ENCODE data around the gene MYO15B.

The MYO15B gene

DNA sequence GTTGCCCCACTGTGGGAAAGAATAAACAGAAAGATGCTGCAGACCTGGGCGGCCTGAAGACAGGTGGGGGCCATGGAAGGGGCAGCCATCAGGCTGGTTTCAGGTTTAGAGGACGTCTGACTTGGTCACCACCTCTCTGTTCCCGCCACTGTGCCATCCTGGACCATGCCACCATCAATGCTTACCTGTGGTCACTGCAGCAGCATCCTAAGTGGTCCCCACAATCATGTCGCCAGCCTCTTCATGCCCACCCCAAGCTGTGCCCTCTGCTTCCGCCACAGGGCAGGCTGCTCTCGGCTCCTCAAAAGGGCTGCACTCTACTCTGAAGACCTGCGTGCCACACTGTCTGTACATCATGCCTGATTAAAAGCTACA lies 56.0 kb downstream of the MYO15B start:
- intact Hi-C loops (cut with DNase I): no loop called here
- no peak for DNase-seq

DNA sequence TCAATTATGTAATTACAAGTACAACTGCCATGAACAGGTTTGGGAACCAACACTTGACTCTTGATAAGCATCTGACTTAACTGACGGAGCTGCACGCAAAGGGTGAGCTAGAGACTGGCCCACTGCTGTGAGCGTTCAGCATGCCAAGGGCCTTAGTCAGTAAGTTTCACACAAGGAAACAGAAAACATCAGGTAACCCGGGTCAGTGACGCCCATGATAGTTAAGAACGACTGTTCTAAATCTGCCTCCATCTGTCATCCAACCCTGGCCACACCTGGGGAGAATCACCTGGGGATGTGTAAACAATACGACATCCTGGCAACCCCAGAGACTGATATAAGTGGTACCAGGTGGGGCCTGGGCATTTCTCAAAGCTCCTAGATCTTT lies 57.9 kb downstream of the MYO15B start:
- DNase-seq: no peak
- intact Hi-C loops (cut with DNase I): no loop called here

DNA sequence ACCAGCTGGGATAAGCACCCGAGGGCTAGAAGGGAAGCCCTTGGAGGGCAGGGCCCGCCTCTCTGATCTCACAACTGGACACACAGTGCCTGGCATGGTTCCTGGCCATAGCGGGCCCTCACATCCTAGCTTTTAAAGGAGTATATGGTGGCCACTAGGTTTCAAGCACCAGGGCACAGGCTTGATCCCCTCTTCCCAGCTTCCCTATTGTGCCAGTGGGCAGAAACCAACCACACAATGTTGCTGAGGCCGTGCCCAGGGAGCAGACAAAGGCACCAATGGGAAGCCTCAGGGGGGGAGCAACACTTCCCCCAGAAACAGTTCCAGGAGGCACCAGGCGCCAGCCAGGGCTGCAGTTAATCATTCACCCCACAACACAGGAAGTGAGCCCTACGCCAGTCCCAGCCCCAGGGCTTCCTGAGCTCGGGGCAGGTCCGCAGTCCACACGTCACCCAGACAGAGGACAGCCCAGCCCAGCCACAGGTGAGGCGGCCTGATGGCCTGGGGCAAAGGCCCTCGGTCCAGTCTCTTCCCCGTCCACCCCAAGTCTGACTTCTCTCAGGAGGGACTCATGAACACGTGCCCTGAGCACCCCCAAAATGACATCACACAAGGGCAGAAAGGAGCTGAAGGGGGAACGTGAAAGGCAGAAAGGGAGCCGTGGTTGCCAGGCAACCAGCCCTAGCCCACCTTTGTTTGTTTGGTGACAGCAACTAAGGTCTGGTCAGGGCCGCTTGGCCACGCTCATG lies 58.5 kb downstream of the MYO15B start:
- DNase-seq: peak; percentile 69 to 94 (median 87)
- intact Hi-C loops (cut with DNase I): no loop called here

DNA sequence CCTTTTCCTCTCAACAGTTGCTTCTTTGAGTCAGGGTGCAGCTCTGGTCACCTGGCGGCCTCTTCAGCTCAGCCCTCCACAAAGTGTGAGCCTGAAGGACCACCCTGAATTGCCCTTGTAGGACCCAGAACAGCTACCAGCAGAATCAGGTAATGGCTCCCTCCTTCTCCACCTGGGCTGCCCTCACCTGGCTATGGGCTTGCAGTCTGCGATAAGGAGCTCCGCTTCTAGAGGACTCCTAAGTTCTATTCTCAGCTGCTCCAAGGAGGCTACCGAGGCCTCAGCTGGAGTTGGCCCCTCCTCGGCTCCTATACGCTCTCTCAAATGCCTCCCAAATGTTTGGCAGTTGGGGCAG lies 59.0 kb downstream of the MYO15B start:
- intact Hi-C loops (cut with DNase I): no loop called here
- DNase-seq: peak in 1 of 42 donors; percentile 40

DNA sequence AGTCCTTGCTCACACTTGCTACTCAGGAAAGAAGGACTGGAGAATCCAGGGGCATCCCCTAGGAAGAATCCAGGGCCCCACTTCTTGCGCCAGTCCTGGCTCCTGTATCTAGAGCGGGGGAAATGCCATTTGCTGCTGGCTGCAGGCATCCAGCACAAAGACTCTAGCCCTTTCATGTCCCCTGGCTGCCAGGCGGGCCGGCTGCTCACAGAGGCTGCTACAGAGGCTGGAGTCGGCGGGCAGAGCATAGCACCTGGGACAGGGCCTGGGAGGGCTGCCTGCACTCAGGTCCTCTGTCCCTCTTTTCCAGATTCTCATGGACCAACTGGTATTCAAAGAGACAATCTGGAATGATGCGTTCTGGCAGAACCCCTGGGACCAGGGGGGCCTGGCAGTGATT lies 59.5 kb downstream of the MYO15B start:
- intact Hi-C loops (cut with DNase I): no loop called here
- DNase-seq: peak in 27 of 42 donors; percentile 29 to 79 (median 48)

DNA sequence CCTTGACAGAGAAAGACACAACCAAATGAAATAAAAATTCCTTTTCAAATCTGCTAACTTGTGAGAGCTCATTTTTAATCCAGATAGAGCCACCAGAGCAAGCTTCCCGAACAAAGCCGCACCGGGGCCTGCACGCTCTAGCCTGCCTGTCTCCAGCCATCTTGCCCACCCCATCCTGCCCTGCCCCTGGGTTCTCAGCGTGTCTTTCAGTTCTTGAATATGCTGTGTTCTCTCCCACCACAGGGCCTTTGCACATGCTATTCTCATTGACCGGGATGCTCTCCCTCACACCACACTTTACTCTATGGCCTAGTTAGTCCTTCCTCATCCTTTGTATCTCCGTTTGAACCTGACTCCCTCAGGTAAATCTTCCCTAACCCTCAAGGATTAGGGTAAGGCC lies 60.3 kb downstream of the MYO15B start:
- DNase-seq: peak in 1 of 42 donors; percentile 16
- intact Hi-C loops (cut with DNase I): no loop called here

DNA sequence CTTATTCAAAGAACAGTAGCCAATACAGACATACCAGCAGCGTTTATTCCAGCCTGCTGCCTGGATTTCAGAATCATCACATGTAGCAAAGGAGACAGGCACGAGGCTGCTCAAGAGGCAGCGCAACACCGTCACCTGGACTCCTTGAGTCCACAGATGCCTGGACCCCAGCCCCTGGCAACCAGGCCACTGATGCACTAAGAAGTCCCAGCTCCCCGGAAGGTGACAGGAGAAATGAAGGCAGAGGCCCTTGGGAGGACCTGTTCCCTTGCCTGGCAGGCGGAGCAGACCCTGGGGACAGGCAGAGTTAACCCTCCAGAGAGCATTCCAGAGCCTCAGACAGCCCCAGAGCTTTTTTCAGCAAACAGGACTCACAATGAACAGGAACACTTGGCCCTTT lies 62.1 kb downstream of the MYO15B start:
- DNase-seq: peak in 1 of 42 donors; percentile 16
- intact Hi-C loops (cut with DNase I): no loop called here

DNA sequence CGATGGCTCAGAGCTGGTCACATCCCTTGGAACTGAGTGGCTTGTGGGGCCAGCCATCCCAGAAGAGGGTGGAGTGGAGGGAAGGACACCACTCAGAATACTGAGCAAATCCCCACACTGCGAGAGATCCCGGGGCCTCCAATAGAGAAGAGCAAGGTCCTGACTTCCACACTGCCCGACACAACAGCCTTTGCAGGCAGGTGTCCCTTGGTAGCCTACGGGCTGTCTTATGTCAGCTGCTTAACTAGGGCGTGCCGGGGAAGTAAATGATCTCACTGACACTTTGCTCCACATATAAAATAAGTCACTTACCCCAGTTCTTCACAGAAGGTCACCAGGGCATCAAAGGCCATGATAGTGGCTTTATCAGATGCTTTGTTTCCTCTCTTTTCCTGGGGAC lies 63.3 kb downstream of the MYO15B start:
- intact Hi-C loops (cut with DNase I): no loop called here
- DNase-seq: peak in 1 of 42 donors; percentile 1

DNA sequence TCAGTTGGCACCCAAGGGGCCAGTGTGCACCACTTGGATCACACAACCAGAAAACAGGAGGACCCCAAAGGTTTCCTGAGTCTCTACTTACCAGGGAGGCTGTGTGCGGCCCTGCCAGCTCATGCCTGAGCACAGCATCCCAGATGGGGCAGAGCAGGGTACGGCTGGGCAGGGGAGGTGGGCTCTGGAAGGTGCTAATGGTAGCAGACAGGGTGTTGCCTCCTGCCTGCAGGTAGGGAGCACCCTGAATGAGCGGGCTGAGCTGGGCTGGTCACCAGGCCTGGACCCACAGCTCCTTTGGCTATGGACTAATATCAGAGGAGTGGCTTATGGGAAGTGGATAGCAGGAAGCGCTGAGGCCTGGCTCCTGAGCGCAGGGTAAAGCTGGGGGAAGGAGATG lies 64.7 kb downstream of the MYO15B start:
- intact Hi-C loops (cut with DNase I): no loop called here
- DNase-seq: peak in 2 of 42 donors; percentile 4 to 16

DNA sequence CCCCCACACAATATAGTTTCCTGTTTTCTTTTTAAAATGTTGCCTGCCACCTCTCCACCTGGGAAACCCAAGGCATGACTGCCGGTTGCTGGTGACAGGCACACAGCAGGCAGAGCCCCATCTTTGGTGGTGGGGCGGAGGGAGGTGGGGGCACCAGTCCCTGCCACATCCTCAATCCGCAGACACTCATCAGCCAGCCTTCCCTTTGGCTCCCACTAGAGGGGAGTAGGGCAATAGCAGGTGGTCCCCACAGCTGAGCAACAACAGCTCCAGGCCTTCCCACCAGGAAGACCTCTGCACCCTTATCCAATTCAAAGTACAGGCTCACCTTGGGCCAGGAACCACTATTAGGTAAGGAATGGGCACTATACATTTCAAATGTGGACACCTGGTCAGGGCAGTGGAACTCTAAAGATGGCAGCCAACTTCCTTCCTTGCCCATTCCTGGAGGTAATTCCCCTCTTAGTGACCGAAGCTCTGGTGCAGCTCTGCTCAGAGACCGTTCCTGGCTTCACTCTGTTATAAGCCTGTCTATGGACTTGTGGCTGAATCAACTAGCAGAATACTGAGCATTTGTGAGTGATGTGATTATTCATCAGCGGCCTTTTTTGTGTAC lies 65.4 kb downstream of the MYO15B start:
- intact Hi-C loops (cut with DNase I): no loop called here
- DNase-seq: peak in 28 of 42 donors; percentile 31 to 83 (median 54)

DNA sequence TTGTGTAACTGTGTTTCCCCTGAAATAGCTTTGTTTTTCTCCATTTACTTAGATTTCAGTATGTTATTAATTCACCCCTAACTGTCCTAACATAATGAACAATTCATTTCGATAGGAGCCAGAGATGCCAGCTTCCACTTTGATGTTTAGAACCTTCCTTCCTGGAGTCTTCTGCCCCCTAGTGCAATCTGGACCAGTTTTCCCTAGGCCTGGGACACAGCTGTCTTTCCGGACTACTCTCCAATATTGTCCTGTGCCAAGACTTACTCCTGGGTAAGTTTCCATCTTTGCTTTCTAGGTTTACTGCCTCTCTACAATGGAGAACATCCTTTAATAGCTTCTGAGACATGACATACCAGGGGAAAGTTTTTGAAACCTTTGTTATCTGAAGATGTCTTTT lies 66.6 kb downstream of the MYO15B start:
- intact Hi-C loops (cut with DNase I): no loop called here
- DNase-seq: peak in 22 of 42 donors; percentile 25 to 84 (median 62)

DNA sequence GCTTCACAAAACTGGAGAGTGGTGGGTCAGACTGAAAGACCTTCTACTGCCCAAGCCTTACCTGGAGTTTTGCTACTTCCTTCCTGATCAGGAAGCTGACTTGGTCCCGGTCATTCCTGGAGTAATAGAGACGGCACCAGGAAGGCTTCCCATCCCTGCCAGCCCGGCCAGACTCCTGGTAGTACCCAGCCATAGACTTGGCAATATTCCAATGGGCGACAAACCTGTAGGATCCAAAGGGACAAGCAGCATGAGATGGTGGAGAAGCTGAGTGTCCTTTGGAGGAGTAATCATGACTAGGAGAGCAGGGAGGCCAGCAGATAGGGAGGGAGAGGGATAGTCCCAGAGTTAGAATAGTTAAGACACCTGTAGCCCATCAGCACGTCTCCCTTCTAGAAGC lies 70.6 kb downstream of the MYO15B start:
- peak in 1 of 42 donors; percentile 28 for DNase-seq
- intact Hi-C loops (cut with DNase I): no loop called here

DNA sequence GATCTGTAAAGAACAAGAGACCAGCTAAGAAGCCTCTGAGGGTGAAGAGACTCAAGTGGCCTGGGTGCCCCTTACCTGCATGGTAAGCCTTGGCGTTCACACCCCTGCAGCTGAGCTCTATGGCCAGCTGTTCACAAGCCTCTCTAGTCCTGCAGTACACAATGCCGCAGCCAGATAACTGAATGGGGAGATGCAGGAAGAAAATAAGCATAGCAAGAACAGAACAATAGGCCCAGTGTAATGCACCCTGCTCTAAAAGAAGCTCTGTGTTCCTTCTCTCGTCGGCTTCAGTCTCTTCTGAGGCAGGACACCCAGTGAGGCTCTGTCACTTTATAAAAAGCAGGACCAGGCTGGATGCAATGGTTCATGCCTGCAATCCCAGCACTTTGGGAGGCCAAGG lies 73.9 kb downstream of the MYO15B start:
- DNase-seq: peak in 36 of 42 donors; percentile 28 to 89 (median 66)
- intact Hi-C loops (cut with DNase I): no loop called here

DNA sequence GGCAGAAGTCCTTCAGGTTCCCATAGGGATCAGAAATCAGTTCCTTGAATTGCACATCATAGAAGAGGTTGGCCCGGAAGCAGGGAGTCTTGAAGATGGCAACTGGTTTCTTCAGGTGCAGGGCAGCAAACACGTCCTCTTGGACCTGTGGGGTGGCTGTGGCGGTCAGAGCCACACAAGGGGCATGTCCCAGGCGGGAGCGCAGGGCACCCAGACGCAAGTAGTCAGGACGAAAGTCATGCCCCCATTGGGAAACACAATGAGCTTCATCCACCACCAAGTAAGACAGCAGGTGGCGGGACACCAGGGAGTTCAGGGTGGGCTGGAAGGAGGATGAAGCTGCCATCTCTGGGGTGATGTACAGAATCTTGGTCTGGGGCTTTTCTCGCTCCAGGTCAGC lies 74.9 kb downstream of the MYO15B start:
- intact Hi-C loops (cut with DNase I): no loop called here
- DNase-seq: peak in 1 of 42 donors; percentile 6

DNA sequence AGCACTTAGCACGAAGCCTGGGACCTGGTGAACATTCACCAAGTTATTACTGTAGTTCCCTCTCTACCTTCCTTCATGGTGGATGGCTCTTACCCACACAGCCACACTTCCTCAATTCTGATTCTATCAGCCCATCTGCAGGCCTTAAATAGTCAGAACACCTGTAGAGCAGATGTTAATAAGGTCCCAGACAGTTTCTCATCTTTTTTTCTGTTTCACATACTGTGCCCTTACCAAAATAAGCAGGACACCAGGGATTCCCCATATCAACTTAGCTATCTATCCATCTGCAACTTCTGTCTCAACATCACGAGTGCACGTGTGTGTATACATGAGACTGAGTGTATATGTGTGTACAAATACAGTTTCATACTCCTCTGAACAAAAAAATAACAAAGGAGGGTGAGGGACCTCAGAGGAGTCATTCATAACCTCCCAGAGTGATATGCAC lies 76.5 kb downstream of the MYO15B start:
- DNase-seq: no peak
- intact Hi-C loops (cut with DNase I): no loop called here

DNA sequence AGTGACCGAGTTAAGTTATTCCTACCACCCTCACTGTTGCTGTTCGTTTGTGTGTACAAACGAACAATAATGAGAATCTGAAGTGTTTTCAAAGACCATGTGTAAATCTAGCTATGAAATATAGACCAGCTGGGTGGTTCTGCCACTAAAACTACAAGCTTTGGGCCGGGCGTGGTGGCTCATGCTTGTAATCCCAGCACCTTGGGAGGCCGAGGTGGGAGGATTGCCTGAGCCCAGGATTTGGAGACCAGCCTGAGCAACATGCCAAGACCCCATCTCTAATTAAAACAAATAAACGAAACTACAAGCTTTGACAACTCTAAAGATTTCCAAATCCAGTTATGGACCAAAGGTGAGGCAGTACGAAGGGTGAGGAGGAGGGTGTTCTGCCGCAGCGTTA lies 78.4 kb downstream of the MYO15B start:
- DNase-seq: no peak
- intact Hi-C loops (cut with DNase I): no loop called here

DNA sequence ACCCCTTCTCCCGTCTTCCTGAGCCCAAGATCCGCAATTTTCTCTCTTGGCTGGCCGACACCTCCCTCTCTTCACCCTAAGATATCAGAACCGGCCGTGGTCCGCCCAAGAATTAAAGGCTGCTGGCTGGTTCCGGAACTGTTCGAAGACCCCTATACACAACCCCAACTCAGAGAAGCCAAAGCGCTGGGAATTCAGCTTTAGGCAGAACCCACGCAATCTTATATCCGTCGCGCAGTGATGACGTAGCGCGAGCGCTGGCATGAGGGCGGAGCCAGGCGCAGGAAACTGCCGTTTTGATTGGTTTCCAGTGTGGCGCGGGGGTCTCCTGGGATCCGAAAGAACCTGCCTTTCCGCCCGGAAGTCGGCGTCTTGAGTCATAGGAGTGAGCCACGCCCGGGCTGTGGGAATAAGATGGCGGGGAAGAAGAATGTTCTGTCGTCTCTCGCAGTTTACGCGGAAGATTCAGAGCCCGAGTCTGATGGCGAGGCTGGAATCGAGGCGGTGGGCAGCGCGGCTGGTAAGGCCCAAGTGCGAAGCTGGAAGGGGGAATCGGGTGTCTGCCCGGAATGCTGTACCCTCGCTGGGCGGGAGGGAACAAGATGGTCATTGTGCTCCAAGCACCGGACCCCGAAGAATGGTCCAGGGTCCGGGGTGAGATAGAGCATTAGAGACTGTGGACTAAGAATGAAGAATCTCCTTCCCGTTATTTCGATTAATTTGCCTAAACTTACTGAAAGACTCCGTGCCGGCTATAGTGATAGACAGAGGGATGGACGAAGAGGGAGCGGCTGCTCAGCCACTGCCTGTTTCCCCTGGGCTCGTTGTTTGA lies 79.6 kb downstream of the MYO15B start, which contains the start of the genes RECQL5 and SAP30BP:
Gene RECQL5 (minus strand): TSS at position 196 of the 832 bp plus-strand sequence. CDS start 597 bp downstream, outside the sequence.
Gene SAP30BP (plus strand): TSS at position 380 of the 832 bp plus-strand sequence. CDS start 35 bp downstream, at position 415.
- intact Hi-C loops (cut with DNase I): no loop called here
- peak; percentile 97 to 100 (median 99) for DNase-seq

DNA sequence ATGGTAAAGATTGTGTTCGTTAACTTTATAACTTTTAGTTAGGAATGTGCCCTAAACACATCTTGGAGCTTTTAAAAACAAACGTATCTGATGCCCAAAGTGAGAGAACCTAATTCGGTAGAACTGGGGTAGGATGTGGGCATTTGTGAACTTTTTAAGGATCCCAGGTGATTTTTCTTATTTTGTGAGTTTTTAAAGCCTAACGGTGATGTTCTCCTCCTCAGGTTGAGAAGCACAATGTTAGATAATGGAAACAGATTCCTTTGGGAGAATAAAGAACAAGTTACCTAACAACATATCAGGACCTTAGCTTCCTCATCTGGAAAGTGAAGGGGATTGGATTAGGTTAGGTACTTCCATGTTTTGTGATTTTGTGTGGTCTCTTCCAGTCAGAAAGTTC lies 80.2 kb downstream of the MYO15B start:
- intact Hi-C loops (cut with DNase I): no loop called here
- no peak for DNase-seq

DNA sequence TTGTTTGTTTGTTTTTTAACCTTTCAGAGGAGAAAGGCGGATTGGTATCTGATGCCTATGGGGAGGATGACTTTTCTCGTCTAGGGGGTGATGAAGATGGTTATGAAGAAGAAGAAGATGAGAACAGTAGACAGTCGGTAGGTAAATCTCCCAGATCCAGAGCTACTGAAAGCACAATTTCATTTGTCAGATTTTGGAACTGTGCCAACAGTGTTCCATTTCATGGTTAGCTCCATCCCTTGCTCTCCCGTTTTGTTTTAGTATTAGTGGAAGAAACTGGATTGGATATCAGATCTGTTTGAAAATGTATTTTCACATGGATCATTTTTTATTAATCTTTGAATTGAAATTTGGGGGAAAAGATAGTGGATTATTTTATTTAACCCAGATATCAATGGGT lies 80.9 kb downstream of the MYO15B start:
- intact Hi-C loops (cut with DNase I): no loop called here
- no peak for DNase-seq

DNA sequence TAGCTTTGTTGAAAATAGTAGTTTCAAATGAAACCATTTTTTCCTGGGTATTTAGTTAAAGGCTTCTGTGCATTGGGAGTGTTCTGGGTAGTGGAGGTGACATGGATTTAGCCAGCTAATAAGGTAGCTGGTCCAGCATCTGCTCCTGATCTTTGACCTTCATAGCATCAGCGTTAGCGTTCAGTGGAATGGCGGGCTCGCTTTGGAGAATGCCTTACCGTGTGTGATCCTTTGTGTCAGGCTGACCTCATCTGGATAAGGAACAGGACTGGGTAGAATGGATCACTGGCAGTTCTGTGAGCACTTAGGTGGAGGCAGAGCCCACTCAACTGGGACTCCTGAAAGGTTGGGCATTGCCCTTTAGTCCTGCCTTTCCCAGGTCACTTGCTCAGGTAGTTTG lies 83.3 kb downstream of the MYO15B start:
- intact Hi-C loops (cut with DNase I): no loop called here

More for the DNA sequence above, 83.3 kb downstream of the MYO15B start:
- no peak for DNase-seq
